CD8-positive, alpha-beta memory T cell (primary cell): ENCODE data around the gene TNFRSF11A. TPM values are rescaled to one million over a fixed set of nuclear protein-coding genes. Genes with fewer than 3 reads are reported as not detected.

Experiments used
- CTCF ChIA-PET: fragments of 350-600 bp; sonication (Branson Sonifier 250); formaldehyde crosslinking; loops from one replicate; lab custom pipeline; 2021; ENCODE audit warnings: antibody characterized with exemption; lab: Charles Lee
- POLR2A ChIA-PET: fragments of 350-600 bp; sonication (Branson Sonifier 250); formaldehyde crosslinking; loops from one replicate; lab custom pipeline; 2021; ENCODE audit warnings: antibody characterized with exemption; lab: Charles Lee
- DNase-seq, 5 donors: peaks; one replicate each; pipeline versions ENCODE4 v3.0.0 to v3.0.0-alpha.2; 2020 to 2022; ENCODE audit warnings: mixed read lengths in 1 of 5
- H3K27ac ChIP-seq: one replicate; pipeline ENCODE4 v1.7.0; 2013; ENCODE audit warnings: low read depth, mild to moderate bottlenecking, low read length, moderate library complexity
- H3K27me3 ChIP-seq: 2 replicates; pipeline ENCODE4 v1.7.0; 2013; ENCODE audit warnings: low read length, mild to moderate bottlenecking; ENCODE audit not compliant: insufficient read depth, poor library complexity, severe bottlenecking
- H3K36me3 ChIP-seq: 2 replicates; pipeline ENCODE4 v1.7.0; 2013; ENCODE audit warnings: mild to moderate bottlenecking, low read length, moderate library complexity; ENCODE audit not compliant: insufficient read depth
- H3K4me1 ChIP-seq: 2 replicates; pipeline ENCODE4 v1.7.0; 2013; ENCODE audit warnings: mild to moderate bottlenecking, low read length, moderate library complexity; ENCODE audit not compliant: insufficient read depth
- H3K4me3 ChIP-seq: 2 replicates; pipeline ENCODE4 v1.7.0; 2013; ENCODE audit warnings: mild to moderate bottlenecking, low read length
- H3K9me3 ChIP-seq: 2 replicates; pipeline ENCODE4 v1.7.0; 2013; ENCODE audit warnings: mild to moderate bottlenecking, low read length
- H3K27ac Mint-ChIP-seq, 8 donors: one replicate each; pipeline ENCODE4 v1.8.0; 2020 to 2021; ENCODE audit warnings: mixed read lengths in 8 of 8, mild to moderate bottlenecking in 6 of 8, inconsistent platforms in 3 of 8, moderate library complexity in 3 of 8
- H3K27me3 Mint-ChIP-seq, 2 donors: one replicate each; pipeline ENCODE4 v1.8.0; 2020 to 2021; ENCODE audit warnings: mixed read lengths in 2 of 2, mild to moderate bottlenecking in 1 of 2, moderate library complexity in 1 of 2
- H3K36me3 Mint-ChIP-seq, 3 donors: one replicate each; pipeline ENCODE4 v1.8.0; 2020 to 2021; ENCODE audit warnings: mixed read lengths in 3 of 3, inconsistent platforms in 1 of 3, mild to moderate bottlenecking in 1 of 3
- H3K4me1 Mint-ChIP-seq, 3 donors: one replicate each; pipeline ENCODE4 v1.8.0; 2020 to 2021; ENCODE audit warnings: mixed read lengths in 3 of 3, inconsistent platforms in 1 of 3, mild to moderate bottlenecking in 1 of 3
- H3K4me3 Mint-ChIP-seq, 7 donors: one replicate each; pipeline ENCODE4 v1.8.0; 2020 to 2021; ENCODE audit warnings: mixed read lengths in 7 of 7, mild to moderate bottlenecking in 6 of 7, moderate library complexity in 4 of 7, inconsistent platforms in 2 of 7
- H3K9me3 Mint-ChIP-seq, 5 donors: one replicate each; pipeline ENCODE4 v1.8.0; 2020 to 2022; ENCODE audit warnings: mixed read lengths in 5 of 5, mild to moderate bottlenecking in 3 of 5, moderate library complexity in 2 of 5, inconsistent platforms in 1 of 5
- polyA plus RNA-seq: library from polyadenylated mRNA; unstranded; fragments of 300-500 nt; fragmentation: Illumina TruSeq; gene quantifications from one replicate; pipeline ENCODE4 v1.2.3, GENCODE V29; 2021
- total RNA-seq, 2 experiments: library from RNA; stranded (reverse); gene quantifications; one replicate each; pipeline ENCODE4 v1.2.3, GENCODE V29; 2021

Gene TNFRSF11A
- total and polyA plus RNA-seq, 3 experiments from 2014 or later, result 0.12 to 3.1 (median 2.5) TPM

DNA sequence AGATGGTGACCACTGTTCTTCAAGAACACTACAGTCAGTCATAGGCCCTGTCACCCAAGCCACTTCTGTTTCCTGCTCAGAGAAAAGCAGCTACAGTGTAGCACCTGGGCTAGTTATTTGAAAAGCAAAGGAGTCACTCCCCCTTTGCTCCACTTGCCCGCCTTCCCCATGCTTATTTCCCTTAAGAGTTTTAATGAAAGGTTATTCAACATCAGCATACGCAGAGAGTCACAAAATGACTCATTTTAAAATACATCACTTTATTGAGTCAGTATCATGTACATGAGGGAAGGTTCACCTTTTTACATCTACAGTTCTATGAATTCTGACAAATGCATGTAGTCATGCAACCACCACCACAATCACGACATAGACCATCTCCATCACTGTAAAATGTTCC, 71.3 kb downstream of the TNFRSF11A start:
- no peak overlapping the region for H3K4me3 ChIP-seq
- Mint-ChIP-seq H3K27me3 (peaks cover 7 to 17% of the 10 kb centered on the region in 2 donors), H3K4me3 (no peak overlapping the region), H3K36me3 (no peaks in the 10 kb centered on the region), H3K27ac (no peak overlapping the region), H3K4me1 (no peaks in the 10 kb centered on the region), H3K9me3 (peaks cover 0 to 2% (median 0%) of the 10 kb centered on the region in 5 donors)
- no peaks in the 10 kb centered on the region for H3K9me3 ChIP-seq
- POLR2A ChIA-PET, result no interaction called here
- CTCF ChIA-PET, result no interaction called here
- no peaks in the 10 kb centered on the region for H3K27me3 ChIP-seq
- no peaks in the 10 kb centered on the region for H3K4me1 ChIP-seq
- H3K36me3 ChIP-seq, result no peaks in the 10 kb centered on the region
- H3K27ac ChIP-seq, result no peak overlapping the region
- DNase-seq, result no peak

DNA sequence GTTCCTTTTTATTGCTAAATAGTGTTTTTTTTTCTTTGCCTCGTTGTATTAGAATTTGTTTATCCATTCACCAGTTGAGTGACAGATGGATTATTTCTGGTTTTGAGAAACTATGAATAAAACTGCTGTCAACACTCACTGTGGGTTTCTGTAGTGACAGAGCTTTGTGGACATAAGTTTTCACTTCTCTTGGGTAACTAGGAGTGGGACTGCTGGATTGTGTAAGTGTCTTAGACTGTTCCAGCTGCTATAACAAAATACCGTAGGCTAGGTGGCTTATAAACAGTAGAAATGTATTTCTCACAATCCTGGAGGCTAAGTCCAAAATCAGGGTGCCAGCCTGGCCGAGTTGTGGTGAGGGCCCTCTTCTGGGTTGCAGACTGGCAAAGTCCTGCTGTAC, 71.9 kb downstream of the TNFRSF11A start:
- no peak for DNase-seq
- Histone ChIP-seq H3K4me3 (no peak overlapping the region), H3K27ac (no peak overlapping the region), H3K36me3 (no peaks in the 10 kb centered on the region), H3K9me3 (no peaks in the 10 kb centered on the region), H3K27me3 (no peaks in the 10 kb centered on the region), H3K4me1 (no peaks in the 10 kb centered on the region)
- ChIA-PET CTCF (no interaction called here), POLR2A (no interaction called here)
- peaks cover 0 to 2% (median 0%) of the 10 kb centered on the region in 5 donors for H3K9me3 Mint-ChIP-seq
- H3K4me1 Mint-ChIP-seq, result no peaks in the 10 kb centered on the region
- H3K4me3 Mint-ChIP-seq, result no peak overlapping the region
- H3K27me3 Mint-ChIP-seq, result peaks cover 5 to 14% of the 10 kb centered on the region in 2 donors
- no peak overlapping the region for H3K27ac Mint-ChIP-seq
- H3K36me3 Mint-ChIP-seq, result no peaks in the 10 kb centered on the region

- H3K4me1 ChIP-seq, result no peaks in the 10 kb centered on the region
- ChIA-PET POLR2A (no interaction called here), CTCF (no interaction called here)
- H3K36me3 ChIP-seq, result no peaks in the 10 kb centered on the region
- H3K9me3 Mint-ChIP-seq, result peaks cover 0 to 2% (median 0%) of the 10 kb centered on the region in 5 donors
- H3K36me3 Mint-ChIP-seq, result no peaks in the 10 kb centered on the region
- H3K4me3 Mint-ChIP-seq, result no peak overlapping the region
- no peak overlapping the region for H3K4me3 ChIP-seq
- H3K9me3 ChIP-seq, result no peaks in the 10 kb centered on the region
- H3K27me3 Mint-ChIP-seq, result peaks cover 5 to 8% of the 10 kb centered on the region in 2 donors
- no peak overlapping the region for H3K27ac Mint-ChIP-seq
- no peak overlapping the region for H3K27ac ChIP-seq
- DNase-seq, result no peak
- no peaks in the 10 kb centered on the region for H3K27me3 ChIP-seq
- H3K4me1 Mint-ChIP-seq, result no peaks in the 10 kb centered on the region
These were observed 73.2 kb downstream of the TNFRSF11A start for GRCh38 chr18:62398291-62398690.

- Histone ChIP-seq H3K27ac (no peak overlapping the region), H3K9me3 (no peaks in the 10 kb centered on the region), H3K4me1 (no peaks in the 10 kb centered on the region), H3K4me3 (no peak overlapping the region), H3K36me3 (no peaks in the 10 kb centered on the region), H3K27me3 (no peaks in the 10 kb centered on the region)
- Mint-ChIP-seq H3K9me3 (peaks cover 0 to 2% (median 0%) of the 10 kb centered on the region in 5 donors), H3K4me1 (no peaks in the 10 kb centered on the region), H3K27me3 (peaks cover 2 to 3% of the 10 kb centered on the region in 2 donors), H3K4me3 (no peak overlapping the region), H3K27ac (no peak overlapping the region), H3K36me3 (no peaks in the 10 kb centered on the region)
- ChIA-PET POLR2A (no interaction called here), CTCF (no interaction called here)
- no peak for DNase-seq
These were observed 74.2 kb downstream of the TNFRSF11A start for GRCh38 chr18:62399276-62399675.

GRCh38 chr18:62399781-62400308, 74.7 kb downstream of the TNFRSF11A start:
- H3K9me3 Mint-ChIP-seq, result no peaks in the 10 kb centered on the region
- CTCF ChIA-PET, result interaction anchor here (1.2 kb wide), 1 partner anchor 8 kb away, joined by 3 read pairs; no protein-coding TSS in a partner anchor
- H3K4me3 Mint-ChIP-seq, result no peak overlapping the region
- H3K27ac Mint-ChIP-seq, result peak overlapping the region in 1 of 8 donors; percentile 20
- DNase-seq, result no peak
- Histone ChIP-seq H3K36me3 (no peaks in the 10 kb centered on the region), H3K27ac (no peak overlapping the region), H3K9me3 (no peaks in the 10 kb centered on the region), H3K4me3 (no peak overlapping the region), H3K27me3 (no peaks in the 10 kb centered on the region), H3K4me1 (no peaks in the 10 kb centered on the region)
- H3K4me1 Mint-ChIP-seq, result no peaks in the 10 kb centered on the region
- peaks cover 2 to 3% of the 10 kb centered on the region in 2 donors for H3K27me3 Mint-ChIP-seq
- POLR2A ChIA-PET, result no interaction called here
- no peaks in the 10 kb centered on the region for H3K36me3 Mint-ChIP-seq

DNA sequence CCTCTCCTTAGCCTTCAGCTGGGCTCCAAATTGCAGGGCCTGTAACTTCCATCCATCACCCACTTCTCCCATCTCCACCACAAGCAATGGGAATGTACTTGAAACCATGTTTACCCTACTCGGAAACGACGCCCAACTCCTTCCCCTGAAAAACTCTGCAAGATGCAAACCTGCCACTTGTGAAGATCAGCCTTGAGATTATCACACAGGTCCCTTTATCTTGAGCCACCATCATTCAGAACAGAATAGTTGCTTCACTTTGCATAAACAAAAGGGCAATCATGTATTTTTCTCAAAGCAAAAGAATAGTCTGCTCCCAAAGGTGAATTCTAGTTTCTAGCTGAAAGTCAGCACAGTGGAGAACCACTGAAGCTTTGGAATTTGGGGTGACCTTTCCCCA, 75.8 kb downstream of the TNFRSF11A start:
- no peaks in the 10 kb centered on the region for H3K27me3 ChIP-seq
- Mint-ChIP-seq H3K4me3 (peak overlapping the region in 2 of 7 donors; percentile 9 to 37), H3K27ac (no peak overlapping the region), H3K36me3 (no peaks in the 10 kb centered on the region), H3K9me3 (no peaks in the 10 kb centered on the region), H3K4me1 (no peaks in the 10 kb centered on the region), H3K27me3 (peaks cover 2 to 3% of the 10 kb centered on the region in 2 donors)
- no peak overlapping the region for H3K4me3 ChIP-seq
- no peak overlapping the region for H3K27ac ChIP-seq
- ChIA-PET POLR2A (no interaction called here), CTCF (interaction anchor here (1.2 kb wide), 1 partner anchor 9 kb away, joined by 3 read pairs; no protein-coding TSS in a partner anchor)
- no peaks in the 10 kb centered on the region for H3K36me3 ChIP-seq
- no peaks in the 10 kb centered on the region for H3K9me3 ChIP-seq
- DNase-seq, result no peak
- H3K4me1 ChIP-seq, result no peaks in the 10 kb centered on the region

DNA sequence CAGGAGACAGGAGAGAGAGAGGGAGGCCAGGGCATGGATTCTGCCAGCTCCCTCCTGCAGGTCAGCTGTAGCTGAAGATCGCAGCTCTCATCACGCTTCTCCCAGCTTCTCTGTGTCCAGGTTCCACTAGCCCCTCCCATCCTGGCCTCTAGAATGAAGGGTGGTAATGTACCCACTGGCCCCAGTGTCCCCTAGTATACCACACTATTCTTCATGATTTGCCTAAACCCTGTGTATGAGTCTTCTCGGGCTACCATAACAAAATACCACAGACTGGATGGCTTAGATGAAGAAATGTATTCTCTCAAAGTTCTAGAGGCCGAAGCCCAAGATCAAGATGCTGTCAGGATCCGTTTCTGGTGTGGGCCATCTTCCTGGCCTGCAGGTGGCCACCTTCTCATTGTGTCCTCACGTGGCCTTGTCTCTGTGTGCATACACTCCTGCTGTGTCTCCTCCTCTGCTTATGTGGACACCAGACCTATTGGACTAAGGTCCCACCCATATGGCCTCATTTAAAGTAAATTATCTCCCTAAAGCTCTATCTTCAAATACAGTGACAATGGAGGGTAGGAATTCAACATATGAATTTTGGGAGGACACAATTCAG, 77.3 kb downstream of the TNFRSF11A start:
- no peaks in the 10 kb centered on the region for H3K36me3 Mint-ChIP-seq
- Histone ChIP-seq H3K27ac (no peak overlapping the region), H3K4me3 (no peak overlapping the region), H3K4me1 (no peaks in the 10 kb centered on the region), H3K27me3 (no peaks in the 10 kb centered on the region), H3K36me3 (no peaks in the 10 kb centered on the region), H3K9me3 (no peaks in the 10 kb centered on the region)
- DNase-seq, result no peak
- ChIA-PET POLR2A (no interaction called here), CTCF (interaction anchor here (1.1 kb wide), 1 partner anchor 15 kb away, joined by 3 read pairs; no protein-coding TSS in a partner anchor)
- H3K27me3 Mint-ChIP-seq, result peaks cover 2 to 3% of the 10 kb centered on the region in 2 donors
- H3K27ac Mint-ChIP-seq, result no peak overlapping the region
- no peaks in the 10 kb centered on the region for H3K9me3 Mint-ChIP-seq
- no peak overlapping the region for H3K4me3 Mint-ChIP-seq
- no peaks in the 10 kb centered on the region for H3K4me1 Mint-ChIP-seq

- Histone ChIP-seq H3K27me3 (no peaks in the 10 kb centered on the region), H3K36me3 (no peaks in the 10 kb centered on the region), H3K4me3 (no peak overlapping the region), H3K27ac (no peak overlapping the region), H3K9me3 (no peaks in the 10 kb centered on the region), H3K4me1 (no peaks in the 10 kb centered on the region)
- Mint-ChIP-seq H3K27me3 (peaks cover 2 to 3% of the 10 kb centered on the region in 2 donors), H3K27ac (no peak overlapping the region), H3K4me3 (no peak overlapping the region), H3K4me1 (no peaks in the 10 kb centered on the region), H3K36me3 (no peaks in the 10 kb centered on the region), H3K9me3 (peaks cover 0 to 2% (median 0%) of the 10 kb centered on the region in 5 donors)
- DNase-seq, result no peak
- ChIA-PET POLR2A (no interaction called here), CTCF (no interaction called here)
These were observed 78.0 kb downstream of the TNFRSF11A start for GRCh38 chr18:62403120-62403519.
